PC-9 (cell line): ENCODE data around the gene FCN3. TPM values are rescaled to one million over a fixed set of nuclear protein-coding genes. Genes with fewer than 3 reads are reported as not detected.

Experiments
- BruUV-seq: library from RNA; stranded (reverse); fragments of 400-500 nt; replicated peaks from 2 replicates; lab custom pipeline; 2021; lab: Mats Ljungman, UMichigan
- CTCF ChIA-PET: fragments of 300-600 bp; sonication (Branson Sonifier 250); formaldehyde crosslinking; loops from one replicate; lab custom pipeline; 2022; ENCODE audit warnings: antibody characterized with exemption; lab: Charles Lee
- POLR2A ChIA-PET: fragments of 300-600 bp; sonication (Branson Sonifier 250); formaldehyde crosslinking; loops from one replicate; lab custom pipeline; 2022; ENCODE audit warnings: antibody characterized with exemption; ENCODE audit not compliant: unreplicated experiment; lab: Charles Lee
- DNase-seq, 2 experiments: peaks; one replicate each; pipeline versions ENCODE4 v3.0.0 to v3.0.0-alpha.2; 2015 to 2022; ENCODE audit warnings: mixed read lengths in 1 of 2
- H2AFZ ChIP-seq: fragments of 200-600 bp; sonication (generic); 2 replicates; pipeline ENCODE4 v1.8.1; 2017; ENCODE audit warnings: antibody characterized with exemption
- H3F3A ChIP-seq: fragments of 200-600 bp; sonication (generic); 2 replicates; pipeline ENCODE4 v1.8.1; 2017; ENCODE audit warnings: antibody characterized with exemption, mild to moderate bottlenecking, low read depth; ENCODE audit not compliant: insufficient read depth
- H3K27ac ChIP-seq: fragments of 200-600 bp; sonication (generic); 2 replicates; pipeline ENCODE4 v1.6.1; 2016; ENCODE audit warnings: mixed run types
- H3K27me3 ChIP-seq: fragments of 200-600 bp; sonication (generic); 2 replicates; pipeline ENCODE4 v1.6.1; 2016; ENCODE audit warnings: low read depth, mixed run types; ENCODE audit not compliant: insufficient read depth
- H3K36me3 ChIP-seq: fragments of 200-600 bp; sonication (generic); 2 replicates; pipeline ENCODE4 v1.6.1; 2016; ENCODE audit warnings: low read depth, mixed run types
- H3K4me1 ChIP-seq: fragments of 200-600 bp; sonication (generic); replicated peaks from 2 replicates; pipeline ENCODE4 v1.6.1; 2016; ENCODE audit warnings: mixed run types; ENCODE audit not compliant: insufficient read depth
- H3K4me2 ChIP-seq: fragments of 200-600 bp; sonication (generic); 2 replicates; pipeline ENCODE4 v1.6.1; 2017; ENCODE audit warnings: mixed run types
- H3K4me3 ChIP-seq: fragments of 200-600 bp; sonication (generic); 2 replicates; pipeline ENCODE4 v1.6.1; 2016; ENCODE audit warnings: mixed run types
- H3K79me2 ChIP-seq: fragments of 200-600 bp; sonication (generic); 2 replicates; pipeline ENCODE4 v1.6.1; 2017; ENCODE audit warnings: low read depth, mixed run types
- H3K9me2 ChIP-seq: fragments of 200-600 bp; sonication (generic); 2 replicates; pipeline ENCODE4 v1.8.1; 2017; ENCODE audit warnings: mild to moderate bottlenecking; ENCODE audit not compliant: insufficient read depth
- H3K9me3 ChIP-seq: fragments of 200-600 bp; sonication (generic); 2 replicates; pipeline ENCODE4 v1.8.1; 2016; ENCODE audit warnings: low read depth; ENCODE audit not compliant: insufficient read depth
- H4K20me1 ChIP-seq: fragments of 200-600 bp; sonication (generic); 2 replicates; pipeline ENCODE4 v1.8.1; 2017; ENCODE audit not compliant: insufficient read depth
- EZH2 ChIP-seq: fragments of 200-600 bp; sonication (generic); IDR thresholded peaks from 2 replicates; pipeline ENCODE4 v1.8.0; 2017; ENCODE audit warnings: antibody characterized with exemption, low read depth
- intact Hi-C: fragments of 100-400 bp; cut with micrococcal nuclease; formaldehyde crosslinking; loops from one replicate; pipeline ENCODE4 v1.10.0; 2022; ENCODE audit not compliant: unreplicated experiment
- total RNA-seq: library from RNA; stranded (reverse); gene quantifications from 2 replicates; pipeline ENCODE4 v1.2.3, GENCODE V29; 2021
- TF ChIP-seq, protein P1 (sequence below): fragments of 200-600 bp; sonication (generic); conservative IDR thresholded peaks from 2 replicates; pipeline ENCODE4 v1.6.1; 2017; ENCODE audit warnings: mixed run types, antibody characterized with exemption, mild to moderate bottlenecking, moderate library complexity

Gene FCN3
- total RNA-seq, 1 experiment from 2014 or later, result not detected

- H3K4me1 ChIP-seq, result no peaks in the 10 kb centered on the region
- H4K20me1 ChIP-seq, result no peaks in the 10 kb centered on the region
- H3K27me3 ChIP-seq, result no peaks in the 10 kb centered on the region
- no TSS peak for BruUV-seq
- peaks cover 4% of the 10 kb centered on the region; the same call in 1 of the 2 replicates for H3F3A ChIP-seq
- H3K79me2 ChIP-seq, result no peaks in the 10 kb centered on the region
- H3K9me3 ChIP-seq, result no peaks in the 10 kb centered on the region
- CTCF ChIA-PET, result interaction anchor here (0.5 to 1.9 kb wide), 4 partner anchors 19 to 357 kb away, joined by 3 to 13 read pairs (median 6); no protein-coding TSS in a partner anchor
- H2AFZ ChIP-seq, result no peak overlapping the region
- no peak overlapping the region for H3K4me3 ChIP-seq
- POLR2A ChIA-PET, result interaction anchor here (0.7 kb wide), 1 partner anchor 101 kb away, joined by 5 read pairs; no protein-coding TSS in a partner anchor
- H3K4me2 ChIP-seq, result no peak overlapping the region
- intact Hi-C loops, result loop anchor here (5.0 kb wide), 3 partner anchors 160 to 355 kb away; no protein-coding TSS in a partner anchor
- DNase-seq, result no peak
- H3K9me2 ChIP-seq, result no peaks in the 10 kb centered on the region
- no peaks in the 10 kb centered on the region for H3K36me3 ChIP-seq
- H3K27ac ChIP-seq, result no peak overlapping the region
- TF ChIP-seq EZH2, result no peak
- TF ChIP-seq, protein P1, sequence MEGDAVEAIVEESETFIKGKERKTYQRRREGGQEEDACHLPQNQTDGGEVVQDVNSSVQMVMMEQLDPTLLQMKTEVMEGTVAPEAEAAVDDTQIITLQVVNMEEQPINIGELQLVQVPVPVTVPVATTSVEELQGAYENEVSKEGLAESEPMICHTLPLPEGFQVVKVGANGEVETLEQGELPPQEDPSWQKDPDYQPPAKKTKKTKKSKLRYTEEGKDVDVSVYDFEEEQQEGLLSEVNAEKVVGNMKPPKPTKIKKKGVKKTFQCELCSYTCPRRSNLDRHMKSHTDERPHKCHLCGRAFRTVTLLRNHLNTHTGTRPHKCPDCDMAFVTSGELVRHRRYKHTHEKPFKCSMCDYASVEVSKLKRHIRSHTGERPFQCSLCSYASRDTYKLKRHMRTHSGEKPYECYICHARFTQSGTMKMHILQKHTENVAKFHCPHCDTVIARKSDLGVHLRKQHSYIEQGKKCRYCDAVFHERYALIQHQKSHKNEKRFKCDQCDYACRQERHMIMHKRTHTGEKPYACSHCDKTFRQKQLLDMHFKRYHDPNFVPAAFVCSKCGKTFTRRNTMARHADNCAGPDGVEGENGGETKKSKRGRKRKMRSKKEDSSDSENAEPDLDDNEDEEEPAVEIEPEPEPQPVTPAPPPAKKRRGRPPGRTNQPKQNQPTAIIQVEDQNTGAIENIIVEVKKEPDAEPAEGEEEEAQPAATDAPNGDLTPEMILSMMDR, result no peak
Measured at GRCh38 chr1:27397110-27397509, 22.5 kb upstream of the FCN3 start.

GRCh38 chr1:27395441-27396195 lies 21.0 kb upstream of the FCN3 start:
- BruUV-seq, result no TSS peak
- H3K36me3 ChIP-seq, result no peaks in the 10 kb centered on the region
- H3K27me3 ChIP-seq, result no peaks in the 10 kb centered on the region
- TF ChIP-seq, protein P1, result peak; percentile 82
- no peak for TF ChIP-seq EZH2
- intact Hi-C loops, result loop anchor here (1.0 to 5.0 kb wide), 5 partner anchors 94 to 353 kb away; no protein-coding TSS in a partner anchor
- H3K79me2 ChIP-seq, result no peaks in the 10 kb centered on the region
- CTCF ChIA-PET, result interaction anchor here (0.6 to 1.1 kb wide), 11 partner anchors 17 to 400 kb away, joined by 3 to 10 read pairs (median 4); no protein-coding TSS in a partner anchor
- no peak overlapping the region for H3K4me2 ChIP-seq
- no peak overlapping the region for H3K4me3 ChIP-seq
- no peaks in the 10 kb centered on the region for H3K9me3 ChIP-seq
- no peak overlapping the region for H2AFZ ChIP-seq
- H3K27ac ChIP-seq, result no peak overlapping the region
- DNase-seq, result peak; percentile 38 to 83
- H4K20me1 ChIP-seq, result no peaks in the 10 kb centered on the region
- H3K4me1 ChIP-seq, result no peaks in the 10 kb centered on the region
- H3K9me2 ChIP-seq, result no peaks in the 10 kb centered on the region
- H3F3A ChIP-seq, result no peaks in the 10 kb centered on the region
- POLR2A ChIA-PET, result interaction anchor here (0.8 kb wide), 1 partner anchor 27 kb away, joined by 9 read pairs; no protein-coding TSS in a partner anchor

GRCh38 chr1:27394925-27395324 lies 20.3 kb upstream of the FCN3 start:
- Histone ChIP-seq H3K27me3 (no peaks in the 10 kb centered on the region), H3K36me3 (no peaks in the 10 kb centered on the region), H3K4me3 (no peak overlapping the region), H3K9me2 (no peaks in the 10 kb centered on the region), H2AFZ (no peak overlapping the region), H3F3A (no peaks in the 10 kb centered on the region), H3K9me3 (no peaks in the 10 kb centered on the region), H3K27ac (no peak overlapping the region), H4K20me1 (no peaks in the 10 kb centered on the region), H3K4me1 (no peaks in the 10 kb centered on the region), H3K4me2 (no peak overlapping the region), H3K79me2 (no peaks in the 10 kb centered on the region)
- CTCF ChIA-PET, result interaction anchor here (0.6 to 1.1 kb wide), 9 partner anchors 18 to 400 kb away, joined by 3 to 9 read pairs (median 3); no protein-coding TSS in a partner anchor
- TF ChIP-seq EZH2, result no peak
- TF ChIP-seq, protein P1, result no peak
- intact Hi-C loops, result loop anchor here (1.0 to 5.0 kb wide), 5 partner anchors 94 to 353 kb away; no protein-coding TSS in a partner anchor
- BruUV-seq, result TSS peak; percentile 42
- DNase-seq, result no peak
- POLR2A ChIA-PET, result interaction anchor here (0.8 kb wide), 1 partner anchor 26 kb away, joined by 9 read pairs; no protein-coding TSS in a partner anchor
